Panc1 (cell line): ENCODE measurements around the gene SLC2A11. TPM values are rescaled to one million over a fixed set of nuclear protein-coding genes. Genes with fewer than 3 reads are reported as not detected.

Experiments
- ATAC-seq: fragments of 200-7000 bp; cut with Tn5 transposase; 2 replicates; pipeline ENCODE4 v1.9.1; 2020; ENCODE audit warnings: mild to moderate bottlenecking, moderate library complexity
- BruUV-seq: library from RNA; stranded (reverse); fragments of 400-500 nt; replicated peaks from 2 replicates; lab custom pipeline; 2021; lab: Mats Ljungman, UMichigan
- CTCF ChIA-PET: fragments of 300-600 bp; sonication (Branson Sonifier 250); formaldehyde crosslinking; loops from one replicate; lab custom pipeline; 2022; ENCODE audit warnings: antibody characterized with exemption; lab: Charles Lee
- POLR2A ChIA-PET: fragments of 300-600 bp; sonication (Branson Sonifier 250); formaldehyde crosslinking; loops from one replicate; lab custom pipeline; 2022; ENCODE audit warnings: antibody characterized with exemption; lab: Charles Lee
- DNase-seq: peaks from one replicate; pipeline ENCODE4 v3.0.0-alpha.2; 2010; ENCODE audit warnings: low read depth, low spot score
- H3K27ac ChIP-seq: 2 replicates; pipeline ENCODE4 v1.5.1; 2011; ENCODE audit warnings: mild to moderate bottlenecking, low read length, inconsistent platforms
- H3K27me3 ChIP-seq: fragments of 200-500 bp; sonication (Bioruptor generic); 2 replicates; pipeline ENCODE4 v1.6.0; 2014; ENCODE audit warnings: low read length, inconsistent platforms; ENCODE audit not compliant: control insufficient read depth, insufficient read depth
- H3K36me3 ChIP-seq: fragments of 200-500 bp; sonication (Bioruptor generic); 2 replicates; pipeline ENCODE4 v1.5.1; 2014; ENCODE audit warnings: inconsistent platforms, mild to moderate bottlenecking, low read length, moderate library complexity; ENCODE audit not compliant: control insufficient read depth, insufficient read depth
- H3K4me1 ChIP-seq: 2 replicates; pipeline ENCODE4 v1.5.1; 2011; ENCODE audit warnings: inconsistent platforms, mild to moderate bottlenecking, low read length, moderate library complexity; ENCODE audit not compliant: control insufficient read depth, insufficient read depth
- H3K4me3 ChIP-seq, 2 experiments: 2 replicates each; pipeline ENCODE4 v1.5.1; 2011 to 2012; ENCODE audit warnings: low read depth in 2 of 2, low read length in 2 of 2, mild to moderate bottlenecking in 2 of 2, inconsistent platforms in 1 of 2, moderate library complexity in 1 of 2
- H3K9me3 ChIP-seq: fragments of 200-500 bp; sonication (Bioruptor generic); 2 replicates; pipeline ENCODE4 v1.5.1; 2014; ENCODE audit warnings: low read depth, mild to moderate bottlenecking, inconsistent platforms, low read length, moderate library complexity; ENCODE audit not compliant: control insufficient read depth, insufficient read depth
- CTCF ChIP-seq: fragments of 450-650 bp; IDR thresholded peaks from 2 replicates; pipeline ENCODE4 v1.5.1; 2017; ENCODE audit warnings: mild to moderate bottlenecking
- POLR2AphosphoS5 ChIP-seq: IDR thresholded peaks from 2 replicates; pipeline ENCODE4 v1.6.1; 2012; ENCODE audit warnings: mild to moderate bottlenecking, low read depth, low read length, moderate library complexity
- REST ChIP-seq, 2 experiments: IDR thresholded peaks; 2 replicates each; pipeline ENCODE4 v1.6.1; 2011 to 2012; ENCODE audit warnings: low read depth in 2 of 2, control low read depth in 1 of 2, low read length in 1 of 2, mild to moderate bottlenecking in 1 of 2, moderate library complexity in 1 of 2; ENCODE audit not compliant: insufficient read depth in 1 of 2
- SIN3A ChIP-seq: IDR thresholded peaks from 2 replicates; pipeline ENCODE4 v1.6.1; 2012; ENCODE audit warnings: low read depth, mild to moderate bottlenecking, low read length, moderate library complexity, borderline replicate concordance; ENCODE audit not compliant: insufficient read depth
- TCF7L2 ChIP-seq: IDR thresholded peaks from 2 replicates; pipeline ENCODE4 v1.6.1; 2011; ENCODE audit warnings: mild to moderate bottlenecking, low read depth, low read length, inconsistent platforms
- in situ Hi-C: cut with HindIII; loops from 2 replicates; pipeline ENCODE4 v1.10.0; 2016; ENCODE audit warnings: low sequenced_read_pairs, low pct_unique_long_range_greater_than_20kb
- intact Hi-C: fragments of 100-400 bp; cut with micrococcal nuclease; formaldehyde crosslinking; loops from one replicate; pipeline ENCODE4 v1.10.0; 2022; ENCODE audit not compliant: unreplicated experiment
- total RNA-seq: library from RNA; stranded (reverse); gene quantifications from one replicate; pipeline ENCODE4 v1.2.1, GENCODE V29; 2021; ENCODE audit not compliant: unreplicated experiment

Gene SLC2A11
- total RNA-seq, 1 experiment from 2014 or later = 33.8 TPM

- Histone ChIP-seq H3K27ac (no peak overlapping the region), H3K4me1 (no peaks in the 10 kb centered on the region), H3K36me3 (no peaks in the 10 kb centered on the region), H3K27me3 (no peaks in the 10 kb centered on the region), H3K4me3 (no peak overlapping the region), H3K9me3 (no peaks in the 10 kb centered on the region)
- TF ChIP-seq SIN3A (no peak), CTCF (no peak), POLR2AphosphoS5 (no peak), TCF7L2 (no peak), REST (IDR thresholded peaks at IDR 0.05; ENCODE audit: insufficient read depth in 1 of 2, low read depth in 2 of 2, low read length in 1 of 2) (no peak)
- ChIA-PET CTCF (interaction anchor here (1.0 kb wide), 1 partner anchor 15 kb away, joined by 3 read pairs; no protein-coding TSS in a partner anchor), POLR2A (interaction anchor here (1.4 kb wide), 1 partner anchor 22 kb away, joined by 3 read pairs; the partner anchor contains the start of gene SLC2A11)
- BruUV-seq = no TSS peak
- no peak for DNase-seq
- in situ Hi-C loops (no loop called here), intact Hi-C loops (no loop called here)
- ATAC-seq = no peak
Observed at GRCh38 chr22:23834793-23835483, 22.7 kb upstream of the SLC2A11 start.

GRCh38 chr22:23835484-23836144 is 22.1 kb upstream of the SLC2A11 start:
- in situ Hi-C loops = no loop called here
- no peak for ATAC-seq

More at GRCh38 chr22:23835484-23836144, 22.1 kb upstream of the SLC2A11 start:
- BruUV-seq = no TSS peak
- Histone ChIP-seq H3K27me3 (no peaks in the 10 kb centered on the region), H3K36me3 (no peaks in the 10 kb centered on the region), H3K27ac (no peak overlapping the region), H3K9me3 (no peaks in the 10 kb centered on the region), H3K4me3 (no peak overlapping the region), H3K4me1 (no peaks in the 10 kb centered on the region)
- no peak for DNase-seq
- TF ChIP-seq SIN3A (no peak), CTCF (no peak), TCF7L2 (no peak), REST (IDR thresholded peaks at IDR 0.05; ENCODE audit: insufficient read depth in 1 of 2, low read depth in 2 of 2, low read length in 1 of 2) (no peak), POLR2AphosphoS5 (no peak)
- CTCF ChIA-PET = no interaction called here
- intact Hi-C loops = no loop called here
- POLR2A ChIA-PET = interaction anchor here (1.4 kb wide), 1 partner anchor 22 kb away, joined by 3 read pairs; the partner anchor contains the start of gene SLC2A11
